GM10248 (cell line): Measurements from ENCODE around the gene PI4KA.

ENCODE experiments used
- CTCF ChIA-PET: fragments of 300-600 bp; sonication (Branson Sonifier 250); formaldehyde crosslinking; extraction: SDS; loops from one replicate; lab custom pipeline; 2021; ENCODE audit warnings: antibody characterized with exemption; lab: Yijun Ruan, JAX
- POLR2A ChIA-PET: fragments of 350-650 bp; sonication (Branson Sonifier 250); formaldehyde crosslinking; extraction: SDS; loops from one replicate; lab custom pipeline; 2020; ENCODE audit warnings: antibody characterized with exemption; lab: Yijun Ruan, JAX
- DNase-seq: peaks from one replicate; pipeline ENCODE4 v3.0.0; 2012; ENCODE audit errors: extremely low spot score
- CTCF ChIP-seq: IDR thresholded peaks from 2 replicates; pipeline ENCODE4 v1.5.1; 2012; ENCODE audit warnings: mild to moderate bottlenecking, low read depth; ENCODE audit errors: extremely low read depth, missing control alignments, control extremely low read depth

Gene PI4KA

GRCh38 chr22:20765938-20766337 lies 92.7 kb downstream of the PI4KA start:
- no peak for TF ChIP-seq CTCF
- no peak for DNase-seq
- ChIA-PET CTCF (interaction anchor here (1.1 to 1.6 kb wide), 2 partner anchors 18 to 27 kb away, joined by 3 to 9 read pairs; no protein-coding TSS in a partner anchor), POLR2A (no interaction called here)

GRCh38 chr22:20764729-20765128 lies 93.9 kb downstream of the PI4KA start:
- no peak for TF ChIP-seq CTCF
- CTCF ChIA-PET = interaction anchor here (1.3 to 1.6 kb wide), 2 partner anchors 20 to 23 kb away, joined by 7 to 9 read pairs; no protein-coding TSS in a partner anchor

GRCh38 chr22:20764471-20764720 lies 94.2 kb downstream of the PI4KA start:
- no peak for TF ChIP-seq CTCF
- ChIA-PET CTCF (interaction anchor here (1.3 to 1.6 kb wide), 2 partner anchors 20 to 23 kb away, joined by 7 to 9 read pairs; no protein-coding TSS in a partner anchor), POLR2A (no interaction called here)
- DNase-seq = no peak

More at GRCh38 chr22:20764729-20765128, 93.9 kb downstream of the PI4KA start:
- DNase-seq = no peak
- POLR2A ChIA-PET = no interaction called here

- POLR2A ChIA-PET = no interaction called here
- CTCF ChIA-PET = interaction anchor here (1.3 to 1.6 kb wide), 2 partner anchors 21 to 22 kb away, joined by 7 to 9 read pairs; no protein-coding TSS in a partner anchor
- TF ChIP-seq CTCF = no peak
- DNase-seq = no peak
These were observed 94.8 kb downstream of the PI4KA start for GRCh38 chr22:20763630-20764470.

- ChIA-PET POLR2A (no interaction called here), CTCF (interaction anchor here (0.8 to 2.2 kb wide), 3 partner anchors 12 to 198 kb away, joined by 3 to 9 read pairs (median 4); no protein-coding TSS in a partner anchor)
- DNase-seq = no peak
- no peak for TF ChIP-seq CTCF
These were observed 96.3 kb downstream of the PI4KA start for GRCh38 chr22:20762233-20762796.

- POLR2A ChIA-PET = no interaction called here
- CTCF ChIA-PET = interaction anchor here (0.9 to 2.2 kb wide), 4 partner anchors 9 to 197 kb away, joined by 3 to 9 read pairs (median 4); partner anchors contain the start of gene SERPIND1
- DNase-seq = no peak
- TF ChIP-seq CTCF = no peak
These were observed 97.1 kb downstream of the PI4KA start for GRCh38 chr22:20761536-20761935.
